GM21526 (cell line): ENCODE results near the gene PLEKHA4.
"Not testable (repeated sequence)": the region's sequence is repeated elsewhere in the genome, so short reads cannot be mapped to it uniquely, and the experiment has no call there.

ENCODE experiments used
- ATAC-seq: cut with Tn5 transposase; IDR thresholded peaks from one replicate; pipeline ENCODE4 v1.9.1; 2021; ENCODE audit warnings: moderate library complexity; ENCODE audit not compliant: unreplicated experiment, low FRiP score

Gene PLEKHA4

GRCh38 chr19:48804496-48804895 is 63.9 kb downstream of the PLEKHA4 start:
- ATAC-seq: no peak

GRCh38 chr19:48802623-48803022 is 65.8 kb downstream of the PLEKHA4 start:
- no peak for ATAC-seq

DNA sequence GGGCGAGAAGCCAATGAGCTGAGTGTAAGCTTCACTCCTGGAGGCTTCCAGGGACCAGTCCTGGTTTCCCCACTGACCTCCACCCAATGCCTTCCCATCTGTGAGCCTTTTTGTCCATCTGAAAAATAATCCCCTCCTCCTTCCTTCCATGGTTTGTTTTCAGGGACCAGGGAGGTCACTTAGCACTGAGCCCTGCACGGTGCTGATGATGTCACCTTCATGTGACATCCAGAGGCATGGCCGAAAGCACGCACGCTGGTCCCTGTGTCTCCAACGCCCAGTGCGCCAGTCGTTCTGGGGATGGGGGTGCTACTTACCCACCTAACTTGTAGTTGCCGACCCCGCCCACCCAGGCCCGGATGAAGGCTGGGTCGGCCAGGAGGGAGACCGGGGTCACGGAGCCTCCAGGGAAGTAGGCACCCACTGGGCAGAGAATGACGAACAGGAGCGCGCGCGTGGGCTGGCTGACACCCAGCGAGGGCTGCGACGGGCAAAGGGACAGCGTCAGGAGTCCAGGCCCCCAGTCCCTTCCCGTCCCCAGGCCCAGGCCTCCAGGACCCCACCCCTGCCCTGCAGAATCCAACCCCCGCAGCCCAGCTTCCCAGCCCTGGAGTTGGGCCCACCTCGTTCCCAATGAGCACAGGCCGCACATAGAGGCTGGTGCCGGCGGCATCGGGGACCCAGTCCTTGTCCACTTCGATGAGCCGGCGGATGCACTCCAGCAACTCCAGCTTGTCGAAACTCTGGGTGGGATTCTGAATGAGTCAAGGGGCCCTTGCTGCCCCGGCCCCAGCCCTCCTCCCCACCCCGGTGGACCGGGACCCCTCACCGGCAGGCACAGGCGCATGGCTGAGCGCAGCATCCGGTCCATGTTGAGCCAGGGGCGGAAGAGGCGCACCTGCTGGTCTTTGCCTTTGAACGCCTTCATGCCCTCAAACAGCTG is 68.8 kb downstream of the PLEKHA4 start:
- no peak for ATAC-seq

DNA sequence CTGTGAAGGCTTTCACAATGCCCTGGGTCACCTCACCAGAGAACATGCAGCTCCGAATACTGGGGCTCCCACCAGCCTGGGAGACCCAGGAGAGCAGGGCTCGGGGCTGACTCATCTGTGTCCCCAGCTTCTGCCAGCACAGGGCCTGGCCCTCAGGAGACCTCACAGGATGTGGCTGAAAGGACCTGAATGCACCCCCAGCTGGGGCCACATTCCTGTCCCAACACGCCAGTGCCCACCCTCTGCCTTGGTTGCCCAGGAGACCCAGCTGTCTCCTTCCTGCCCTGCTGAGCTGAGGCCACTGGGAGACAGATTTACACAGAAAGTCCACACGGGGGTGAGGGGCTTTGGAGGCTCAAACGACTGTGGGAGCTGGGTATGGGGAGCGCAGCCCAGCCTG is 69.5 kb downstream of the PLEKHA4 start:
- ATAC-seq: no peak

GRCh38 chr19:48797103-48797502 is 71.3 kb downstream of the PLEKHA4 start:
- no peak for ATAC-seq

- ATAC-seq: no peak
Observed at GRCh38 chr19:48796298-48797083, 71.9 kb downstream of the PLEKHA4 start.

GRCh38 chr19:48795685-48796070 is 72.7 kb downstream of the PLEKHA4 start:
- ATAC-seq: no peak

DNA sequence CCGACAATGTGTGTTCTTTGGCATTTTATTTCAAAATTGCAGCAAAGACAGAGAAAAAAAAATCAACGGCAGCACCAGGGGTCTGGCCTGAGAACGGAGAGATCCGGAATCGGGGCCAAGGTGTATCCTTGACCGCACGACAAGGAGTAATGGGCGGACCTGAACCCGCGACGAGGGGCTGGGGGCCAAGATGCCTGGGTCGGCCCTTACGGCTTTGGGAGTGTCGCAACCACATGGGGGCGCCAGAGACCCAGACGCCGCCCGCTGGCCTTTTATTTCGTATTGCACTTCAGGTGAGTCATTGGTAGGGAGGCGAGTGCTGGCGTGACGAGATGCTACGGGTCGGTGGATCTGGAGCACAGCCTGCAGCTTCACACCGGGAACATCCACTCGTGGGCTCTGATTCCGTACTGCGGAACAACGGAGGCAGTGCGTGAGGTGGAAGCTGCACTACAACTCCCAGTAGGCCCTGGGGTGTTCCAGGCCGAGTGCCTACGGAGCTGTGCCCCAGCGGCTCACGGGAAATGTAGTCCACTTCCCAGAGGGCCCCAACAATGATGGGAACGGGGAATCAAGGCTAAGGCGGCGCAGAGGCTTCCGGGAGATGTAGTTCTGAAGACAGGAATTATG is 73.2 kb downstream of the PLEKHA4 start:
- peak; percentile 63 for ATAC-seq

DNA sequence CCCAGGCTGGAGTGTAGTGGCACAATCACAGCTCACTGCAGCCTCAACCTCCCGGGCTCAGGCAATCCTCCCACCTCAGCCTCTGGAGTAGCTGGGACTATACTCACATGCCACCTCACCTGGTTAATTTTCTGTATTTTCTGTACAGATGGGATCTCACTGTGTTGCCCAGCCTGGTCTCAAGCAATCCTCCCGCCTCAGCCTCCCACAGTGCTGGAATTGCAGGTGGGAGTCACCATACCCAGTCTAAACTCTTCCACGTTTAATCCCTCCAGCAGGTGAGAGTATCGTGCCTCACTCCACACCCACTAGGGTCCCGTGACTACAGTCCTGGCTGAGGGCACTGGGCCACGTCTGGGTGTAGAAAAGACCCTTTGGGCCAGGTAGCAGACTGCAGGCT is 74.1 kb downstream of the PLEKHA4 start:
- ATAC-seq: no peak

DNA sequence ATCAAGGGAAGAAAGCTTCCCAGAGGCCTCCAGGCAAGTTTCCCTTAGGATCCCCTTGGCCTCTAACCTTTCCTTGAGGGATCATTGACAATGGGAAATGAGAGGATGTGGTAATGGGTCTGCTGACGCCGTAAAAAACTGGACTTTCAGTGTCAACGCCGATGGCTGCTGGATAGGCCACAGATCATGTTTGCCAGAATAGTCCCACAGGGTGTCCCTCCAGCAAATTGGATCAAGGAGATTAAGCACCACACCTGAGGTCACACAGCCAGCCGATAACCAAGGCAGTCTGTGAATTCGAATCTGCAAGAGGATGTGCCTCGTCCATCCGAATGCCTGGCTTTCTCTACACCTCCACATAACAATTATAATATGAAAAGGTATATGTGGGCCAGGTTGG is 75.1 kb downstream of the PLEKHA4 start:
- no peak for ATAC-seq

DNA sequence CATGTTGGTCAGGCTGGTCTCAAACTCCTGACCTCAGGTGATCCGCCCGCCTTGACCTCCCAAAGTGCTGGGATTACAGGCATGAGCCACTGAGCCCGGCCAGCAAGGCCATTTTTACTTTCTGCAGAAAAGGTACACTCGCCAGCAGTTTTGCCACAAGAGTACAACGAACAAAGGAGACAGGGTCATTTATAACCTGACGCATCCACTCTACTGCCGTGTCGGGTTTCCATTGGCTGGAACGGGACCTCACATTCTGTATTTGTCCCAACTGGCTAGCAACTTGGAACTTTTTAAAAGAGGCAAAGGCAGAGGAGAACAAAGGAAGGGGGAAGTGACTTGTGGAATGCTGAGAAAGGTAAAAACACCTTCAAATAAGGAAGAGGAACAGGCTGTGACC is 81.1 kb downstream of the PLEKHA4 start:
- ATAC-seq: not testable (repeated sequence)
